Hematopoietic multipotent progenitor cell treated with erythropoietin and hydrocortisone succinate and interleukin-3 and kit ligand, for 6 days (in vitro differentiated cells): ENCODE measurements around the gene GMEB2.
"Not testable (repeated sequence)": the region's sequence is repeated elsewhere in the genome, so short reads cannot be mapped to it uniquely, and the experiment has no call there.

Experiments
- DNase-seq: peaks from one replicate; pipeline ENCODE4 v3.0.0-alpha.2; 2015

The GMEB2 gene

DNA sequence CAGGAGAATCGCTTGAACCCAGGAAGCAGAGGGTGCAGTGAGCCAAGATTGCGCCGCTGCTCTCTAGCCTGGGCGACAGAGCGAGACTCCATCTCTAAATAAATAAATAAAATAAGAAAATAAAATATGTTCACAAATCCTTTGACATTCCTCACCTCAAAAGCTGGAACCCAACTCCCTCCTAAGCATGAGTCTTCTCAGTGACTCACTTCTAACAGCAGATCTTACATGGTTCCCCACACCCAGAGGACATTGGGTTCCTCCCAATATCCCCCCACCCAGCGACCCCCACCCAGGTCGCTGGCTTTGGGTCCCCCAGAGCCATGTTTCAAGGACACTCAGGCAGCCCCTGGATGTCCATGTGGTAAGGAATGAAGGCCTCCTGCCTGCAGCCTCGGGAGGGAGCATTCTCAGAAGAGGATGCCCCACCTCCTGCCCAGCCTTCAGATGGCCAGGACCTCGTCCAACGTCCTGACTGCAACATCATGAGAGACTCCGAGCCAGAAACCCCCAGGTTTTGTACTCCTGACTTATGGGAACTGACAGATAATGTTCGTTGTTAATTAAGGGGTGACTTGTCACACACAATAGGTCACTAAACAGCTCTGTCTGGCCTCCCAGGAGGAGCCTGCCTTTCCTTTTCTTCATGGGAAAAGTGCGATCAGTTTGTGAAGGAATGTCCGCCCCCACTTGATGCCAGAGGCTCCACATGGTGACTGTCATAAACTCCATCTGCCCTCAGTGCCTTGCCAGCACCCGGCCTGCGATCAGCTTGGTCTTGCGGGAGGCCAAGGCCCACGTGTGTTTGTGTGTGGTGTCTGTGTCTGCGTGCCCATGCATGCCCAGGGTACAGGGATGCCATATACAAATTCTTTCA is 10.1 kb upstream of the GMEB2 start:
- no peak for DNase-seq

DNA sequence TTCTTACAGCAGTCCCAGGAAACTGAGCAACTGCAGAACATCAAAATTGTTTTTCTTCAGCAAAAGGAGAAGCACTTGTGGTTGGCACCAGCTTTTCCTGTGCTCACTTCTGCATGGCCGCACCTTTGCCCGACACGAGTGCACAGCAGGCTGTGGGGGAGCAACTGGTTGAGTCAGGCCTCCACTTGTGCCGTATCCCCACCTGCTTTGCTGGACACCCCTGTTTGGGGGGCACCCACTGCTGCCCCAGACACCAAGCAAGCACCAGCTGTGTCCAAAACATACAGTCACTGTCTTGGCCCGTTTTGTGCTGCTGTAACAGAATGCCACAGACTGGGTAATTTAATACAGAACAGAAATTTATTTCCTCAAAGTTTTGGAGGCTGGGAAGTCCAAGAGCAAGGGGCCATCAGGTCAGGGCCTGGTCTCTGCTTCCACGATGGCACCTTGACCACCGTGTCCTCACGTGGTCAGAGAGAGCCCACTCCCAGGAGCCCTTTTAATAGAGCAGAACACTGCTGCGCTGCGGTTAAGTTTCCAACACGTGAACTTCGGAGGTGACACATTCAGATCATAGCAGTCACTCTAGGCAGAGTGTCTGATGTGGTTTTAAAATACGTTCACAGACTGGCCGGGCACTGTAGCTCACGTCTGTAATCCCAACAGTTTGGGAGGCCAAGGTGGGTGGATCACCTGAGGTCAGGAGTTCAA is 8.7 kb upstream of the GMEB2 start:
- DNase-seq, result peak; percentile 47

DNA sequence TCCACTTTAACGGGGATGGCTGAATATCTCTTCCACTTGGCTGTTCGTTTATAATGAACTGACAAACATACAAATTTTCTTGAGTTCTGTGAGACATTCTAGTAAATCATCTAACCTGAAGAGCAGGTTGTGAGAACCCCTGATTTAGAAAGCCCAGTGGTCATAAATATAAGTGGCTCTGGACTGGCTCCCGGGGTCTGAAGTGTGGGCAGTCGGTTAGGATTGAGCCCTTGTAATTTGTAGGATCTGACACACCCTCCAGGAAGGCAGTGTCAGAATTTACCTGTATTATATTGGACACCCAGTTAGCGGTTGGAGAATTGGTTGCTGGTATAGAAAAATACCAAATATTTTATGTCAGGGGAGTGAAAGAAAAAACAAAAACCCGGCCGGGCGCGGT is 6.8 kb upstream of the GMEB2 start:
- no peak for DNase-seq

DNA sequence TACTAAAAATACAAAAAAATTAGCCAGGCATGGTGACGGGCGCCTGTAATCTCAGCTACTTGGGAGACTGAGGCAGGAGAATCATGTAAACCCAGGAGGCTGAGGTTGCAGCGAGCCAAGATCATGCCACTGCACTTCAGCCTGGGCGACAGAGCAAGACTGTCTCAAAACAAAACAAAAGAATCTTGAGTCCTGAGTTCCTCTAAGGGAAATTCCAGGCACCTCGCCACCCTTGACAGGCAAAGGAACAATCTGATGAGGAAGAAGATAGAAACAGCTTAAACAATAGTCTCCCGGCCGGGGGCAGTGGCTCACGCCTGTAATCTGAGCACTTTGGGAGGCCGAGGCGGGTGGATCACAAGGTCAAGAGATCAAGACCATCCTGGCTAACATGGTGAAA is 4.5 kb upstream of the GMEB2 start:
- not testable (repeated sequence) for DNase-seq

DNA sequence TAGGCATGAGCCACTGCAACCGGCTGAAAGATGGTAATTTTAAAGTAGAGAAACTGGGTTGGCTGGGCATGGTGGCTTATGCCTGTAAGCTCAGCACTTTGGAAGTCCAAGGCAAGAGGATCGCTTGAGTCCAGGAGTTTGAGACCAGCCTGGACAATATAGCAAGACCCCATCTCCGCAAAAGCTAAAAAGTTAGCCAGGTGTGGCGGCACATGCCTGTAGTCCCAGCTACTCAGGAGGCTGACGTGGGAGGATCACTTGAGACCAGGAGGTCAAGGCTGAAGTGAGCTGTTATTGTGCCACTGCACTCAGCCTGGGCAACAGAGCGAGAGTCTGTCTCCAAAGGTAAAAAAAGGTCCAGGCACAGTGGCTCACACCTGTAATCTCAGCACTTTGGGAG is 4.1 kb upstream of the GMEB2 start:
- not testable (repeated sequence) for DNase-seq

DNA sequence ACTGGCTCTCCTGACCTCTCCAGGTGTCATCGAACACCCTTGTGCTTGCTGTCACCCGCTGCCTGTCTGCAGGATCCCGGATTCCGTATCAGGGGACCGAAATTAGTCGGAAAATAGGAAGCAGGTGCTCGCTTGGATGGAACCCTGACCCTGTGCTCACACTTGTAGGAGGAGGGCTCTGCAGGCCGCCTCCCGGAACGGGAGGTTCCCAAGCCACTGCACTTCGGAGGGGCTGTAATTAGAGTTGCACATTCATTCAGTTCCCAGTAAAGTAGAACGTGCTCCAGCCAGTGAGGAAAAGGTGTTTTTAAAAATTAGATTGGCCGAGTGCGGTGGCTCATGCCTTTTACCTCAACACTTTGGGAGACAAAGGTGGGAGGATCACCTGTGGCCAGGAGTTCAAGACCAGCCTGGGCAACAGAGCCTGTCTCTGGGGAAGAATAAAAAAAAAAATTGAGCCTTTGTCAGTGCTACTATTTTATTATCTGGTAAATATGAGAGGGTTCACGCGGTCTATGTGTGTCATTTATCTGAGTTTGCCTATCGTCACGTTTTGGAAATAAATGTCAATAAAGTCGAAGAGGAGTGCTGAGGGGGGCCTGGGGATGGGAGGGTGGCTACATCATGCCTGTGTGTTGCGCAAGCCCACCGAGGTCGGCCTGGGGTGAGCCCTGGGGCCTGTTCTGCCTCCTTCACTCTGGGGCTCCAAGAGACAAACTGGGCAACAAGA is 1.5 kb upstream of the GMEB2 start:
- peak; percentile 89 for DNase-seq

DNA sequence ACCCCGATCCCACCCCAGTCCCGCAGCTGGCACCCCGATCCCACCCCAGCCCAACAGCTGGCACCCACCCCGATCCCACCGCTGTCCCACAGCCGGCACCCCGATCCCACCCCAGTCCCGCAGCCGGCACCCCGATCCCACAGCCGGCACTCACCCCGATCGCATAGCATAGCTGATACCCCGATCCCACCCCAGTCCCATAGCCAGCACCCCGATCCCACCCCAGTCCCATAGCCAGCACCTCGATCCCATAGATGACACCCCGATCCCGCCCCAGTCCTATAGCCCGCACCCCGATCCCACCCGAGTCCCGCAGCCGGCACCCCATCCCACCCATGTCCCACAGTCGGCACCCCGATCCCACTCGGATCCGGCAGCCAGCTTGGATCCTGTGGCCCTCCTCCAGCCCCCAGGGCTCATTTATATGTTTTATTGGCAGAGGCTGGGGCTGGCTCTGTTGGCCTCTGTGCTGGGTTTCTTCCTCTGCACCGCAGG is 897 bp upstream of the GMEB2 start:
- DNase-seq, result no peak

DNA sequence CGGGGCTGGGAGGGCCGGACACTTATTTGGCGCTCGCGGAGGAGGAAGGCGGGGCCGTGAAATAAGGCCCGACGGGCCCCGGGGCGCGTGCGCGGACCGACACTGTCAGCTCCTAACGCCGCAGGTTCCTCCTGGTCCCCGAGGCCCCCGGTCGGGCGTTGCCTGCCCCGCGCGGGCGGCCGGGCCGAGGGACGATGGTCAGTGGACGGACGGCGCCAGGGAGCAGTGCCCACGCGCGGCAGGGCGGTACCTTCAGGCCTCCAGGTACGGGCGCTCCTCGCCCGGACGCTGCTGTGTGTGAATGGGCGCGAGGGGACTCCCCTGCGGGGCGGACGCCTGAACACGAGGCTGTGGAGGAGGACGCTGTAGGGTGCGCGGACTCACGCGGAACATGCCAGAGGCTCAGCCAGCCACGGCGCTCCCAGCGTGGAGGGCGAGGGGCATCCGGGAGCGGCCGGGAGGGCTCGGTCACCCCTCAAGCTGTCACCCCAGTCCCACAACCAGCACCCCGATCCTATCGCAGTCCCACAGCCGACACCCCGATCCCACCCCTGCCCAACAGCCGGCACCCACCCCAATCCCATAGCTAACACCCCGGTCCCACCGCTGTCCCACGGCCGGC is 339 bp upstream of the GMEB2 start:
- DNase-seq, result peak; percentile 97

DNA sequence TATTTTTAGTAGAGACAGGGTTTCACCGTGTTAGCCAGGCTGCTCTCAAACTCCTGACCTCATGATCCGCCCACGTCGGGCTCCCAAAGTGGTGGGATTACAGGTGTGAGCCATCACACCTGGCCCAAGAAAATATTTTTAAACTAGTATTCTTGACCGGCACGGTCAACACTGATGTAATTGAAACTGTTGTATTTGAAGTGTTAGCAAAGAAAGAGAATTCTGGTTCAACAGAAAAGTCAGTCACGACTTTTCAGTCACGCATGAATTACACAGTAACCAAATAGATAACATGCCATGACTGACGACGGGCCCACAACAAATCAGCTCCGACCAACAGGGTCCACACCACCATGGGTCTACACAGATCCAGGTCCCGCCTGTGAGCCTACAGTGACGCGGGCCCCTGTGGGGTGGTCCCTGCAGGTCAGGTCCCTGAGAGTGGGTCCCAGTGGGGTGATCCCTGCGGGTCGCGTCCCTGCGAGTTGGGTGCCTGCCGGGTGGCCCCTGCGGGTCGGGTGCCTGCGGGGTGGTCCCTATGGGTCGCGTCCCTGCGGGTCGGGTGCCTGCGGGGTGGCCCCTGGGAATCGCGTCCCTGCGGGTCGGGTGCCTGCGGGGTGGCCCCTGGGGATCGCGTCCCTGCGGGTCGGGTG is 1.0 kb downstream of the GMEB2 start:
- DNase-seq, result peak; percentile 63

DNA sequence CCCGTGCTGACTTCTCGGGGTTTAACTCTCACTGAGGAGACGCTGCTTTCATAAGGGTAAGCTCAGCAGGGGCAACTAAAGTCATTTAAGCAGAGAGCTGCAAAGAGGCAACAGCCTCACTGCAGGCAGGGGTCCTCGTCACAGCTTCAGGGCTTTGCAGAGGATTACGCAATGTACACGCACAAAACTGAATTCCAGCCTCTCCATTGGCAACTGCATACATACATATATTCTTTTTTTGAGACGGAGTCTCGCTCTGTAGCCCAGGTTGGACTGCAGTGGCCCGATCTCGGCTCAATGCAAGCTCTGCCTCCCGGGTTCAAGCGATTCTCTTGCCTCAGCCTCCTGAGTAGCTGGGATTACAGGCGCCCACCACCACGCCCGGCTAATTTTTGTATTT is 2.4 kb downstream of the GMEB2 start:
- DNase-seq, result peak; percentile 42

DNA sequence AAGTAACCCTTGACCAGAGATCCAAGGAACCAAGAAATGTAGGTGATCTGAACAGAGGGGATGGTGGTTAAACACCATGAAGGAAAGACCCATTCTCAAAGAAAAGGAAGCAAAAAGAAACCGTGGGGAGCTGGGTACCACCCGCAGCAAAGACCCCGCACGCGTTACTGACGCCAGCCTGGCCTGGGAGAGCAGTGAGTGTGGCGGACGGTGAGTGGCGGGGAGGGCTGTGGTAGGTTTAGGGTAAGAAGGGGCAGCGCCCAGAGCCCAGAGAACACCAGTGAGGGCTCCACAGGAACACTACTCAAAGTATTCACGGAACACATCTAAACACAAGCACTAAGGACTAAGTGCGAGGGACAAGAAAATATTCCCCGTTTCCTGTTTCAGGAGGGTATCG is 4.2 kb downstream of the GMEB2 start:
- no peak for DNase-seq

DNA sequence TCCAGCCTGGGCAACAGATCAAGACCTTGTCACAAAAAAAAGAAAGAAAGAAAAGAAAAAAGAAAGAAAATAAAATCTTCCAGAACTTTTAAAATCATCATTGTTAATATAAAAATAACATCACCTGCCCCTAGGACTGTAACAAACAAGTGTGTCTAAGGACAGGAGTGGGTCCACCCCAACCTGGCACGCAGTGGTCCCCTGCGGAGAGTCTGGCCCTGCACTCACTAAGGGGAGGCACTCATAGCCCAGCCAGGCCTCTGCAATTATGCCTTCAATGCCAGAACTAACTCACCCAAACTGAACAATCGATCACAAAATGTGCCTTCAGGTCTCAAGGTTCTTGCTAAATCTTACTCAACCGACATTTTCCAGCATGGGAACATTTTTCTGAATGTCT is 4.8 kb downstream of the GMEB2 start:
- DNase-seq, result no peak

DNA sequence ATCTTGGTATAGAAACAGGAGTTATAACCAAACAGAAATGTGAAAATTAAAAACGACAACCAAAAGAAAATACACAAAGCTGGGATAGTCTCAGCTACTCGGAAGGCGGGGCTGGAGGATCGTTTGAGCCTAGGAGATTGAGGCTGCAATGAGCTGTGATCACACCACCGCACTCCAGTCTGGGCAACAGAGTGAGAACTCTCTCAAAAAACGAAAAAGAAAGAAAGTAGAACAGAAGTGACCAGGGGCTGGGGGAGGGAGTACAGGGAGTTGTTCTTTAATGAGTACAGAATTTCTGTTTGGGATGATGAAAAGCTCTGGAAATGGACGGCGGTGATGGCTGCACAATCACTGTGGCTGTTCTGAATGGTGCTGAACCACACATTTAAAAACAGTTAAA is 5.9 kb downstream of the GMEB2 start:
- DNase-seq, result no peak

DNA sequence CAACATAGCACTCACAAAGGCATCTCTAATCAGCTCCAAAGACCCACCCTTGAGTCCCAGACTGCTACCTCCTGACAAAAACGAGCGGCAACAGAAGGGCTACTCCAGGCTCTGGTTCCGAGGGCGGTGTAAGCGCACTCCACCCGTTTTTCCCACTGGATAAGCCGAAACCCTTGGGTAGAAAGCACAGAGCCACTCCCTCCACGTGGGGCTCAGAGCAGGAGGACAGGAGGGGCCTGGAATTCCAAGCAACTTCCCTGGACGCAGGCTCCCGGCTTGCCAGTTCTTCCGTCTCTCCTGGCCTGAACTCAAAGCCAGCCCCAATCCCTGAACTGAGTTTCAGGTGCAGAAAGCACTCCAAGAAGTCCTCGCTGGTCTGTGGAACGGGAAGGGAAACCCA is 7.4 kb downstream of the GMEB2 start:
- no peak for DNase-seq

DNA sequence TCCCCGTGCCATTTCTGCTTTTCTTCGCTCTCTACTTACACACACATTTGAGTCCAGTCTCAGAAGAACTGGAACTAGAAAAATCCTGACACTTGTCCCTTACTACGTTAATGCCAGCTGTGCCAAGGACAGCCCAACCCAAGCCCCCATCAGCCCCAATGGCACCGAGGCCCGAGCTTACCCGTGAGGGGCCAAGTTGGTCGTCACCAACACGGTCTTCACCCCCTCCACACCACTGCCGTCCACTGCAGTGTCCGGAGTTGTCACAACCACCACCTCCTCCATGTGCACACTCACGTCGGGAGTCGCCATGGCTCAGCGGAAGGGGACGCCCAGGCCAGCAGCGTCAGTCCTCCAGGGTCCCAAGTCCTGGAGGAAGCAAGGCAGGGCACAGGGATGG is 7.8 kb downstream of the GMEB2 start:
- DNase-seq, result no peak

DNA sequence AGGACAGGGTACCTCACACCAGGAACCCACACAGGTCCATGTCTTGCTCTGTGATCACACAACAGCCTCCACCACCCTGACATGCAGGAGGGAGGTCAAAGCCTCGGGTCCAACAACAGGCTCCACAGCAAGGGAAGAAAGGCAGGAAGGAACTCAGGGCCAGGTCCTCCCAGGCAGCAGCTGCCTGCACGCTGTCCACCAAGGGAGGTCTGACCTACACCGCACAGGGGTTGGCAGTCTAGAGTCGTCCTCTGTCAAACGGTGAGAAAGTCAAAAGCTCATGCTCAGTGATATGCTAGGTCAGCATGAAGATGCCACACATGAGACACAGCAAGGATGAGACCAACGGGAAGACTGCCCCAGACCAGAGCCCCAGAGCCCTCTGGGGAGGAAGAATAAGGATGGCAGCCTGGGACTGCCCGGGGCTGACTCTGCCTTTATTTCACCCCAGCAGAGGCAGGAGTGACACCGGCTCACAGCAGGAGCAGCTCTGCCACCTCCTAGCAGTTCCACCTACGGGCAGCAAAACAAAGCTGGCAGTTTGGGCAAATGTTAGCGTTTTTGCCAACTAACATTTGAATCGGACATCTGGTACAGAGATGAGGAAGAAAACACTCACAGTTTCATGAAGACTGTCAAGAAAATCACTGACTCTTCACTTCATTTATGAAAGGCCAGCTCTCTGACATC is 8.5 kb downstream of the GMEB2 start:
- DNase-seq, result no peak

DNA sequence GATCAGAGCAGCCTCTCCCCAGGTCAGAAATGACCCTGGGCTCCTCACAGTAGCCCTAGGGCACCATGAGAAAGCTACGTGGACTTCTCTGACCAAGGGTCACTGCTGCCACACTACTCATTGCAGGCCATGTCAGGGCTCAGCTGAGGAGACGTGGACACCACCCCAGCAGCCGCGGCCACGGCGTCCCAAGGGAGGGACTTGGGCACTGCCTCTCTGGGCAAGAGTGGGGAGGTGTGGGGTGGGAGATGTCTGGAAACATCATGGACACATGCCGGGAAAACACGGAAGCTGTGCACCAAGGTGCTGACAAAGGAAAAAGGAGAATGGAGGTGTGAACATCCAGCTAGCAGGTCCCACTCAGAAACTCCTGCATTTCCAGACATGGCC is 9.0 kb downstream of the GMEB2 start:
- no peak for DNase-seq

DNA sequence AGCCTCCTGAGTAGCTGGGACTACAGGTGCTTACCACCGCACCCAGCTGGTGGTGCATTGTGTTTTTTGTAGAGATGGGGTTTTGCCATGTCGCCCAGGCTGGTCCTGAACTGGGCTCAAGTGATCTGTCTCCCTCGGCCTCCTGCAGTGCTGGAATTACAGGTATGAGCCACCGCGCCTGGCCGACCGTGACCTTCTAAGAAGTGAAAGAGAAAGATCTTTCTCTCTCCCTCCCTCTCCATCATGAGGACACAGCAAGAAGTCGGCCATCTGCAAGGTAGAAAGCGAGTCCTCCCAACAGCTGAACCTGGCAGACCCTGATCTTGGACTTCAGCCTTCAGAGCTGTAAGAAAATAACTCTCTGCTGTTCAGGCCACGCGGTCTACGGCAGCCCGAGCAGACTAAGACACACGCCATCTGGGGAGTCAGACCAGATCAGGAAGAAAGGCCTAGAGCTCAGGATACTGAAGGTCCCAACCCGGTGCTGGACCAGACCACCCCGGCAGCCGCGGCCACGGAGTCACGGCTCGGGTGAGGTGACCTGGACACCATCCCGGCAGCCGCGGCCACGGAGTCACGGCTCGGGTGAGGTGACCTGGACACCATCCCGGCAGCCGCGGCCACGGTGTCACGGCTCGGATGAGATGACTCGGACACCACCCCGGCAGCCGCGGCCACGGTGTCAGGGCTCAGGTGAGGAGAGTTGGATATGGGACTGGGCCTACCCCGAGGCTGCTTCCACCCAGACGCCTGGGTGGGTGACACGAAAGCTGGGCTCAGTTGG is 9.6 kb downstream of the GMEB2 start:
- no peak for DNase-seq

DNA sequence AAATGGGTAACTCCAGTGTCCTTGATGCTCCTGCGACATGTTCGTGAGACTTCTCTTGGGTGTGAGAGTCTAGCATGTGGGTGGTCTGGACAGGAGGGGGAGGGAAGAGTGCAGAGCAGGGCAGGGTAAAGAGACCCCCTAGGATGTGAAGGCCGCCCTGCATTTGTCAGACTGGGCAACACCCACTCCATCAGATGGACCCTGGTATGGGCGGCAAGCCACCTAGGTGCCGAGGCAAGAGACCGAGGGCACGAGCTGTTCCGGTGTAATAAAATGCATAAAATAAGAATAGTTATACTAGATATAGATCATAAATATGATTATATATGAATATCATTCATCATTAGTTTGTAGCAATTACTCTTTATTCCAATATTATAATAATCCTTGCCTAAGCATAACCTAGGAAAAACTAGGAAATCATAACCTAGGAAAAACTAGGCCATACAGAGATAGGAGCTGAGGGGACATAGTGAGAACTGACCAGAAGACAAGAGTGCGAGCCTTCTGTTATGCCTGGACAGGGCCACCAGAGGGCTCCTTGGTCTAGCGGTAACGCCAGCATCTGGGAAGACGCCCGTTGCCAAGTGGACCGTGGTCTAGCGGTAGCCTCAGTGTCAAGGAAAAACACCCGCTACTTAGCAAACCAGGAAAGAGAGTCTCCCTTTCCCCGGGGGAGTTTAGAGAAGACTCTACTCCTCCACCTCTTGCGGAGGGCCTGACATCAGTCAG is 12.9 kb downstream of the GMEB2 start:
- not testable (repeated sequence) for DNase-seq

DNA sequence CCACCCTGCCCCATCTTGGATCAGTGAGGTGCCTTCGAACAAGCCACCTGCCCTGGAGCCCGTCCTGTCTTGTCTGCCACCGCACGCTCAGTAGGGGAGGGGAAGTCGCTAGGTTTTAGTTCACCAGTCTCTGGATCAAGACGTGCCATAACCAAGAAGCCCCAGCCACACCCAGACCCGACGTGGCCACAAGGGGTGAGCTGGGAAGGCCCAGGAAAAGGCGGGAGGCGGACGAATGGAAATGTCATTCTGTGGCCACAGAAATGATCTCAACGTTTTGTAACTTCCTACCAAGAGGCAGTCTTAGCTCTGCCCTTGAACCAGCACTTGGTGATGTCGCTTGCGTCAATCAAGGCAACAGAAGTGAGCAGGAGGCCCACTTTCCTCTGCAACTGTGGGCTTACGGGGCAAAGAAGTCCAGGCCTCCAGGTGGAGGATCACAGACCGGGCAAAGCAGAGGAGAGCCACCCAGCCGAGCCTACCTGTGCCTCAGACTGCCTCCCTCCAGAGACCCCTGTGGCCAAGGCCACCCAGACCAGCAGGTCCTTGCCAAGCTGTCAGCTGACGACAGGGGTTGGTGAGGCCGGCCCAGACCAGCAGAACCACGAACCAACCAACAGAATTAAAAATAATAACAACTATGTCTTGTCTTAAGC is 14.5 kb downstream of the GMEB2 start:
- peak; percentile 31 for DNase-seq
